ENCODE results near the gene NRXN3.

- TF ChIP-seq CTCF (IDR thresholded peaks at IDR 0.05) (no peak), REST (IDR thresholded peaks at IDR 0.05; ENCODE audit: insufficient read depth in 1 of 2, low read depth in 2 of 2, low read length in 1 of 2) (no peak), POLR2AphosphoS5 (IDR thresholded peaks at IDR 0.05; ENCODE audit: low read depth, low read length) (no peak), SIN3A (IDR thresholded peaks at IDR 0.05; ENCODE audit: borderline replicate concordance, insufficient read depth, low read depth, low read length) (no peak), TCF7L2 (IDR thresholded peaks at IDR 0.05; ENCODE audit: low read depth, low read length) (no peak)
Observed at GRCh38 chr14:79475887-79476532, 1305.8 kb downstream of the NRXN3 start.

All from Panc1 (cell line).